22Rv1 (cell line): ENCODE data around the gene SARDH.

Source experiments
- H3K27ac ChIP-seq: fragments of 450-650 bp; 2 replicates; pipeline ENCODE4 v1.5.1; 2017
- CTCF ChIP-seq: fragments of 450-650 bp; IDR thresholded peaks from 2 replicates; pipeline ENCODE4 v1.5.1; 2017; ENCODE audit warnings: mild to moderate bottlenecking
- ZFX ChIP-seq: fragments of 450-650 bp; IDR thresholded peaks from 2 replicates; pipeline ENCODE4 v1.6.1; 2017; ENCODE audit warnings: antibody characterized with exemption, borderline replicate concordance

Gene SARDH

GRCh38 chr9:133684936-133685361 is 53.2 kb downstream of the SARDH start:
- no peak overlapping the region for H3K27ac ChIP-seq
- TF ChIP-seq CTCF (no peak), ZFX (no peak)

- no peak for TF ChIP-seq CTCF
- no peak for TF ChIP-seq ZFX
- no peak overlapping the region for H3K27ac ChIP-seq
Observed at GRCh38 chr9:133684121-133684935, 53.8 kb downstream of the SARDH start.

GRCh38 chr9:133683586-133684120 is 54.5 kb downstream of the SARDH start:
- TF ChIP-seq ZFX, result no peak
- no peak for TF ChIP-seq CTCF
- H3K27ac ChIP-seq, result no peak overlapping the region

GRCh38 chr9:133682818-133683585 is 55.1 kb downstream of the SARDH start:
- TF ChIP-seq ZFX (no peak), CTCF (no peak)
- H3K27ac ChIP-seq, result no peak overlapping the region

- H3K27ac ChIP-seq, result no peak overlapping the region
- TF ChIP-seq ZFX, result no peak
- no peak for TF ChIP-seq CTCF
Observed at GRCh38 chr9:133681658-133682306, 56.4 kb downstream of the SARDH start.

GRCh38 chr9:133680976-133681657 is 57.0 kb downstream of the SARDH start:
- H3K27ac ChIP-seq, result no peak overlapping the region
- no peak for TF ChIP-seq CTCF
- no peak for TF ChIP-seq ZFX
